Activated CD4-positive, CD25-positive, alpha-beta regulatory T cell (primary cell): ENCODE data around the gene PRRC2A.
"Not testable (repeated sequence)": the region's sequence is repeated elsewhere in the genome, so short reads cannot be mapped to it uniquely, and the experiment has no call there.

Source experiments
- DNase-seq, 4 experiments: peaks; one replicate each; lab custom pipeline; 2025; lab: John Stamatoyannopoulos, UW

The PRRC2A gene

DNA sequence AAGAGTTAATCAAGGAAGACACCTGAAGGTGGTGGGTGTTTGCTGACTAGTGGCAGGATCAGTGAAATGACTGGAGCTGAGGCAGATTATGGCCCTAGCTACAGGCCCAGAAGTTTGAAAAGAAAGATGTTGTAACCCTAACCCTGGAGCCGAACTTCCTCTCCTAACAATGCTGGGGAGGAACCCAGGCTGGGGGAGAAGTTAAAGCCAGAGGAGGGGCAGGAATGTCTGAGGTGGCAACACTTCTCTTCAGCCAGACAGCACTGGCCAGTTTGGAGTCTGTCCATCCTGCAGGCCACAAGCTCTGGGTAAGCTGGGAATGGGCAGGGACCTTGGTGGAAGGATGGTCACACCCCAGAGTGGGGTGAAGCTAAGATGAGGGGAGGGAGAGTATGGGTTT is 34.5 kb upstream of the PRRC2A start, which contains the start of gene LST1:
LST1 (plus strand) TSS at position 270 of the 400 bp plus-strand sequence. CDS start 1,023 bp downstream, outside the sequence.
- DNase-seq, result no peak

DNA sequence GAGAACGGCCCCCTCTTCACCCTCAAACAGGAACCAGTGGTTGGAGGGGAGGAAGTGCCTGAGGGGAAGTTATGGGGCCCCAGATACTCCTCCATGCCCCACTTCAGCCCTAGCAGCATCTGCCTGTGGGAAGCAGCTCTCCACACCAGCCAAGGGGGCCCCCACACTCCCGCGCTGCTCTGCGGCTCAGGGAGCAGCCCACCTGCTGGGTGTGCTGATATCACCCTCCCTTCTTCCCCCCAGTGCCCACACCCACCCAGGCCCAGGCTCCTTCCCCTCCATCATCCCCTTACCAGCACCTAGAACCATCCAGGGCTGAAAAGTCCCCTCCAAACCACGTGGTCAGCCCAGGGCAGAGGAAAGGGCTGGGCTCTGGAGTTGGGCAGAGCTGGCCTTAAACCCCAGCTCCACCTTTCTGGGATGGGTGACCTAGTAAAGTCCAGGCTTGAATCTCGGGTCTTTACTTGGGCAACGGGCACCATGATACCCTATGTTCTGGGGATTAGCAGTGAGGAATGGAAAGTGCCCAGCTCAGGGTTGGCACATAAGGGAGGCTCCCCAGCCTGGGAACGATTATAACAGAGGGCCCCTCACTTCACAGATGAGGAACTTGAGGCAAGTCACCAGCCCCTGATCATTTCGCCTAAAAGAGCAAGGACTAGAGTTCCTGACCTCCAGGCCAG is 33.8 kb upstream of the PRRC2A start:
- DNase-seq, result peak in 1 of 4 experiments; percentile 8

DNA sequence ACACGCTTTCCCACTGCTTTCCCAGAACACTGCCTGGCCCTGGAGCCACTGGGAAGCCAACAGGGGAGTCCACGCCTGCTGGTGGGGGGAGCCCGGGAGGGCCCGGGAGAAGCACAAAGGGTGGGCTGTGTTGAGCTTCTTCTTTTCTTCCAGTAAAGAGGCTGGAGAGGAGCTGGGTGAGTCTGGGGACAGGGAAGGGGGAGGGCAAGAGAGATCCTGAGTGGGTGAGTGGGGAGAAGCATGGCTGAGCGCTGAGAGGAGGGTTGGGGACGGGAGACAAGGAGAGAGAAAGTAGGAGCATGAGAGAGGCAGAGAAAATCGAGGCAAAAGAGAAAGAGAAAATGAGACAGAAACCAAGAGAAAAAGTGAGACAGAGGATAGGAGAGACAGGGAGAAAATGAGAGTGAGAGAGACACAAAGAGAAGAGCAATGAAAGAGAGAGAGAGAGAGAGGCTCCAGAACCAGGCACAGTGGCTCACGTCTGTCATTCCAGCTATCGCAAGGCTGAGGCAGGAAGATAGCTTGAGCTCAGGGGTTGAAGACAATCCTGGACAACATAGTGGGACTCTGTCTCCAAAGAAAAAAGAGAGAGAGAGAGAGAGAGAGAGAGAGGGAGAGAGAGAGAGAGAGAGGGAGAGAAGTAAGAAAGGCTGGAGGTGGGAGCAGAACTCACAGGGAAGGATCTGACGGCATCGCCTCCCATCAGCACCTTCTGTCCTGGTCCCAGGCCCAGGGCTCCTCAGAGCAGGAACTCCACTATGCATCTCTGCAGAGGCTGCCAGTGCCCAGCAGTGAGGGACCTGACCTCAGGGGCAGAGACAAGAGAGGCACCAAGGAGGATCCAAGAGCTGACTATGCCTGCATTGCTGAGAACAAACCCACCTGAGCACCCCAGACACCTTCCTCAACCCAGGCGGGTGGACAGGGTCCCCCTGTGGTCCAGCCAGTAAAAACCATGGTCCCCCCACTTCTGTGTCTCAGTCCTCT is 32.4 kb upstream of the PRRC2A start:
- no peak for DNase-seq

DNA sequence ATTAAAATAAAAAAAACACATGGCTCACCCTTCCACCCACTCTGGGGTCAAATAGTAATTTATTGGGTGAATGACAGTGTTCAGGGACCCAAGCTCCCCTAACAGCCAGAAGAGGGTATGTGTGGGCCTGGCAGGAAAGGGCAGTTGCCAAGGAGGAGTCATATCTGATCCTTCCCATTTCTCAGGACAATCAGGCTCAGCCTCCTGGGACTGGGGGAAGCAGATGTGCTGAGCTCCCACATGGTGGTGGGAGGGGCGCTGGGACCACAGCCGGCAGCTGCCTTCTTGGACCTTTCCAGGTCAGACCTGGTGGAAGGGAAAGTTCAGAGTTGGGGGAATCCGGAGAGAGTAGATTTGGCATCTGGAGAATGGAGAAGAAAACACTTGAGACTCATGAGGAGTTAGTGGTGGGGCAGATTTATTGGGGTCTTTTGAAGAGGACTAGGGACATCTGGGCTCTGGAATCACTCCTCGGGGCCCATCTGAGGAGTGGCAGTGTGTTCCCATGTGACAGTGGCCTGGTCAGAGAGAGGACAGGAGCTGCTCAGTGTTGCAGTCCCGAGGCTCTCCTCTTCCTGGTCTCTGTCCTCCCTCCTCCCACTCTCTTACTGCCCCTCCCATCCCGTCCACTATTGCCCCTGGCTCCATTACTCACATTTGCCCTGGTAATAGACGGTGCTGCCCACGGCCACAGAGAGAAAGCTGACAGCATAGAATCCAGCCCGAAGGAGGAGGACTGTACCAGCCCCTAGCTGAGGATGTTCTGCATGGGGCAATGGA is 31.5 kb upstream of the PRRC2A start:
- no peak for DNase-seq

DNA sequence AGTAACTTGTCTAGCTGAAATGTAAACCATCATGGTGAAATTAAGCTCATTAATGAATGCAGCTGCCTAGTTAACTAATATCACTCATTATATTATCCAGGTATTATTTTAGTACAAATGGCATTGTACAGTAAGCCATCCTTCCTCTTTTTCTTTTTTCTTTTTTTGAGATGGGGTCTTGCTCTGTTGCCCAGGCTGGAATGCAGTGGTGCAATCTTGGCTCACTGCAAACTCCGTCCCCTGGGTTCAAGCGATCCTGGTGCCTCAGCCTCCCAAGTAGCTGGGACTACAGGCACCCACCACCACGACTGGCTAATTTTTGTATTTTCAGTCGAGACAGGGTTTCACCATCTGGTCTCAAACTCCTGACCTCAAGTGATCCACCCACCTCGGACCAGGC is 29.8 kb upstream of the PRRC2A start:
- DNase-seq, result not testable (repeated sequence)

DNA sequence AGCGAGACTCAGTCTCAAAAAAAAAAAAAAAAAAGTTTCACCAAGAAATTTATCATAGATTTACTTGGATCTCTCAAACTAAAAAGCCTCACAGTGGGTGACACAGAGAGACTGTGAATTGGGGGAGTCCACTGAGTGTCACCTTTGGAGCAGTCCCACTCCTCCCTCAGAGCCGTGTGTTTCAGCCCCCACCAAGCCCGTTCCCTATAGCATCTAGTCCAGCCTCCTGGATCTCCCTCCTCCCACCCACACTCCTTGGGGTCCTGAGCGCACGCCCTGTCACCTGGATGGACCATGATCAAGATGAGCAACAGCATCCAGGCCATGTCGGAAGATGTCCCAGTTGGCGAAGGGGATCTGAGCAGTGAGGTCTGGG is 28.1 kb upstream of the PRRC2A start:
- DNase-seq, result no peak

DNA sequence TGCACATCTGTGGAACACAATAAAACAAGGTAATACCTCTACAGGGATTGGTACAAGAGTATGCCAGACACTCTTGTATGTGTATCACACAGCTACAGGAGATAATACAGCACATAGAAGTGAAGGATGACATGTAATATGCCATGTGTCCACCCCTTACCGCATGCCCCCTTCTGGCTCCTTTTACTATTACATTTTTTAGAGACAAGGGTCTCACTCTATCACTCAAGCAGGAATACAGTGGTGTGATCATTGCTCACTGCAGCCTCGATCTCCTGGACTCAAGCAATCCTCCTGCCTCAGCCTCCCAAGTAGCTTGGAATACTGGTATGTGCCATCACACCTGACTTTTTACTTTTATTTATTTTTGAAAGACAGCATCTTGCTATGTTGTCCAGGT is 23.5 kb upstream of the PRRC2A start:
- no peak for DNase-seq

DNA sequence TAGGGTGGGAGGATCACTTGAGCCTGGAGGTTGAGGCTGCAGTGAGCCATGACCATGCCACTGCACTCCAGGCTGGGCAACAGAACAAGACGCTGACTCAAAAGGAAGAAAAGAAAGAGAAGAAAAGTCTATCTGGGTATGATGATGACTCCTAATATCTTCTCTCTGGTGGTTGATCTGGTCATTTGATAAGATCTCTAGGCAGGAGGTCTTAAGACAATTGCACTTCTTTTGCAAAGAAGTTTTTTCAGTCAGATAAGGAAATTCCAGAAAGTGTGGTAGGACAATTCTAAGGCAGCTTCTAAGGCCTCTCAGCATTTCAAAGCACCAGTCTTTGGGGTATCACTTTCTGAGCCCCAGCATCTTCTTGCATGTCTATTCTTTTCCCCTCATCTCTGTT is 13.2 kb upstream of the PRRC2A start:
- DNase-seq, result no peak

DNA sequence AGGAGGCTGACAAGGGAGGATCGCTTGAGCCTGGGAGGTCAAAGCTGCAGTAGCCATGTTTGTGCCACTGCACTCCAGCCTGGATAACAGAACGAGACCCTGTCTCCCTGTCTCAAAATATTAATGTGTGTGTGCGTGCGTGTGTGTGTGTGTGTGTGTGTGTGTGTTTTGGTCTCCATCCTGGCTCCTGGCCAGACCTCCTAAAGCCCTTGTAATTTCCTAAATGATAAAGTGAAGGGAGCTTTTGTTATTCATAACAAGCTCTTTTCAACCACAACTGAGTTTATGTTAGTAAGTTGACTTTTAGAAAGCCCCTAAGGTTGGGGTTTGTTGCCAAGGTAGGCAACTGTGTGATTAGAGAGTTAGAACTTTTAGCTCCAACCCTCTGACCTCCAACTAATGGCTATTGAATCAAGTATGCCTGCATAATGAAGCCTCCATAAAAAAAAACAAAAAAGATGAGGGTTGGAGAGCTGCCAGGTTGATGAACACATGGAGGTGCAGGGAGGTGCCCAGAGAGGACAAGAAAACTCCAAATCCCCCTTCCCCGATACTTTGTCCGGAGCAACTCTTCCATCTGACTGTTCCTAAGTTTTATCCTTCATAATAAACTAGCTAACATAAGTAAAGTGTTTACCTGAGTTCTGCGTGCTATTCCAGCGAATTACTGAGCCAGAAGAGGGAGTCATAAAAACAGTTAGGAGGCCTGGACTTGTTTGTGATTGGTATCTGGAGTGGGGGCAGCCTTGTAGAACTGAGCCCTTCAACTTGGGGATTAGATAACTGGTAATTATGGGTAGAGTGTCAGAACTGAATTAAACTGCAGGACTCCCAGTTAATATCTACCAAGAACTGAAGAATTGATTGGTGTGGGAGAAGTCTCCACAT is 10.8 kb upstream of the PRRC2A start:
- no peak for DNase-seq

DNA sequence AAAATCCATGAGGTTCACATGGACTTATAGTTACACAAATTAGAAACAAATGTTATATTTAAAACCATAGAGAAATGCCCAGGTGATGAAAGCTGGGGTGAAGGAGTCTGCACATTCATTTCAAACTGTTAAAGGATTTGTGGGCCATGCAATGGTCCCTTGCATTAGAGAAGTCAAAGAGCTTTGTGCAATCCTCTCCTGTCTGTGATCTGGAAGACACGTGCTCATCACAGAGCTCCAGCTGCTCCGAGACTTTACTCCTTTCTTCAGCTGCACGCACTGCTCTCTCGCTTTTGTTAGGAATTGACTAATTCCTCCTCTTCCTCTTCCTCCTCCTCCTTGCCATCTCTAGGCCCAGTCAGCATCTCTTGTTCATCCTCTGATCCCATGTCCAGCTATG is 9.5 kb upstream of the PRRC2A start:
- no peak for DNase-seq

DNA sequence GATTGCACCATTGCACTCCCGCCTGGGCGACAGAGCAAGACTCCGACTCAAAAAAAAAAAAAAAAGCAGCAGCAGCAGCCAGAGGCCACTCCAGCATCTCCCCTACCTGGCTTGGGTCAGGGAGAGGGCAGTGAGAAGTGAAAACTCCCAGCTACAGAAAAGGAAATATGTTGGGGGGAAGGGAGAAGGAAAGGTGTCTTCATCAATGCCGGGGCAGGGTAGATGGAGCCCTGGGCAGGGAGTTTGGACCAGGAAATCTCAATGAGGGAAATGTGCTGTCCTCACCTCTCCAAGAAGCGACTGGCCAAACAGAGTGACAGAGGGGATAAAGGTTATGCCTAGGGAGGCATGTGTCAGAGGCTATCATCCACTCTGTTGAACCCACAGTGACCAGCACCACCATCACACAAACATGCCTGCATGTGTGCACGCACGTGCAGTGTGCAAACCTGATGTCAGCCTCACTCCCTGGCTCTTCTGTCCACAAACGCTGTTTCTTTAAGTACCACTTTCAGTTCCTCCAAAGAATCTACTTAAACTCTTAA is 6.4 kb upstream of the PRRC2A start:
- no peak for DNase-seq

DNA sequence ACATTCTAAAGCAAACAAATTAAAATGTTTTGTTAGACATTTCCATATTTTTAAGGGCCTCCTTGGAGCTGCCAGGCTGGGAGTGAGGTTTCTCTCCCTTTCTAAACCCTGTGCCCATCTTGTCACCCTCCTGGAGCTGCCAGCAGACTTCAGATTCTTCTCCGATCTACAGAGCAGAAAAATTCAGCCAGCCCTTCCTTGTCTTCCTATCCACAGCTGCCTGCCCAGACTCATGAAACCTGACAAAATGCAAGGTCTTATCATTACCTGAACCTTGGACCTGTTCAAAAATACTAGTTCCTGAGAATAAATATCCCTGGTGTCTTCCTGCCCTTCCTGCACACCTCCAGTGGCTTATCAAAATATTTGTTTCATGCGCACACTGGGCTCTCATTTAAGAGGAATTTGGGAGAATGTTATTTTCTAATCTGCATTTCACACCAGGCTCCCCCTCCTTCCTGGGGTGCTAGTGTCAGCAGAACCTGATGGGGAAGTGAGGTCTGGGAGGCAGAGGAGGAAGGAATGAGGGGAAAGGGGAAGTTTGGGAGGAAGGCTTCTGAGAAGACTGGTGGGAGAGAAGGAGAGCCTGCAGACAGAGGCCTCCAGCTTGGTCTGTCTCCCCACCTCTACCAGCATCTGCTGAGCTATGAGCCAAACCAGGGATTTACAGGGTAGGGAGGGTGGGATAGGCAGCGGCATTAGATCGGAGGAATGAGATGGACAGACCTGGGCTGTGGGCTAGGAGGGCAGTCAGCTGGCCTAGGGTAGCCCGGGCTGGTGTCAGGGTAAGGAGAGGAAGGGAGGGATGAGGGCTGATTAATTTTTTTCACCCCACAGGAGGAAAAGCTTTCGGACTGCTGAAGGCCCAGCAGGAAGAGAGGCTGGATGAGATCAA is 5.6 kb upstream of the PRRC2A start, which contains the start of gene AIF1:
AIF1 (plus strand) TSS at position 551 of the 895 bp plus-strand sequence; CDS start at position 647, 96 bp downstream.
- DNase-seq, result no peak

DNA sequence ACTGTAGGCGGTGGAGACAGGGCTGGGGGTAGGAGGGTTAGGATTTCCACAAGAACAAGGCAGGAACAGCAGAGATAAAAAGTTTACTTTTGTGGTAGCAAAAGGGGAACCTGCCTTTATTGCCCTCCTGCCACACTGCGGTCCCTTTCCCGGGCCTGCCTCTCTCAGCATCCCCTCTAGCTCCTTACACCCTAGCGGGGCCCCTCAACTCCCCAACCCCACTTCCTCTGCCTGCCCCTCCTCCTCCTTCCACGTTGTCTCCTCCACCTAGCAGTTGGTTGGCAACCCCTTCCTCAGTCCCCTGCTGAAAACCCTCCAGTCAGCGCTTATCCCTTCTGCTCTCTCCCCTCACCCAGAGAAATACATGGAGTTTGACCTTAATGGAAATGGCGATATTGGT is 4.8 kb upstream of the PRRC2A start:
- DNase-seq, result no peak

DNA sequence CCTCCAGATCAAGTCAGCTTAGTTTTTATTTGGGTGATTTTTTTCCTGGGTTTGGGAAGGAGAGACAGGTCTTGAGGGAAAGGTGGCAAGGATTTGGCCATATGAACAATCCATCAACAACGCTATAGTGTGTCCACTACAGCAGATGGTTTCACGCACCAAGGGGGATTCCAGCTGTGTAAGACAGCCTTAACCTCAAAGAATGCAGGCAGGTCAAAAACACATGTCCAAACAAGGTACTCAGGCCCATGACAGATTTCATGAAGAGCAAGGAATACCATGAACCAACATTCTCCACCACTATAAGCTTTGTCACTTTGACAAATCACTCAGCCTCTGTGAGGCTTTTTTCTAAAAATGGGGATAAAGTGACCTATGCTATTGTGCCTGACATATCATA is 3.5 kb upstream of the PRRC2A start:
- DNase-seq, result no peak

DNA sequence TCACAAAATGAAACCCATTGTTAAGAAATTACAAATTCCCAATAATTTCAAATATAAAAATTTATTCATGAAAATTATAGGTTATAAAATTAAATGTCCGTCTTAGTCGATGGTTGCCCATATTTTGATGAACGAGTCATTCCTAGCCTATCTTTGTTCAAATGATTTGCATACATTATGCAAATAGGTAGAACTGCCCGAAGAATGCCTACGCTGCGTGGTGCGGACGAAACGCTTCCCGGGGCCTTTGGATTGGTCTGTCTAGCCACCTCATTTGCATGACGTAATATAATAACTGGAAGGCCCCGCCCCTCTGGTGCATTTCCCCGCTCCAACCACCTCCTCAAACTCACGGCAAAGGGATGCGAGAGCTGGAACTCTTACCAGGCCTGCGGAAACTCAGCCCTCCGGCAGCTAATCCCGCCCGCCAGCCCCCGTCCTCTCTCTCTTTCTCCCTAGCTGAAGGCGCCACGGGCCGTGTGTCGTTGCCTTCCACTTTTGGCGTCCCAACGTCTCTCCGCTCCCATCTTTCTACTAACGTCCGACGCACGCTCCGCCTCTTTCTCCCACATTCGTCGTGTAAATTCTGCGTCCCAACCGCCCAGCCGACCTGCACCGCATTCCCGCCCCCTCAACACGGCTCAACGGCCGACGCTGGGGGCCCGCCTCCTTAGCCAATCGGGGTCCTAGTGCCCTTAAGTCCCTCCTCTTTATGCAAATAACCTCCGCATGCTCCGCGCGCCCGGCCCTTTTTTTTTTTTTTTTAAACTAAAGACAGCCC is 520 bp upstream of the PRRC2A start:
- DNase-seq, result peak; percentile 91 to 99 (median 99)

DNA sequence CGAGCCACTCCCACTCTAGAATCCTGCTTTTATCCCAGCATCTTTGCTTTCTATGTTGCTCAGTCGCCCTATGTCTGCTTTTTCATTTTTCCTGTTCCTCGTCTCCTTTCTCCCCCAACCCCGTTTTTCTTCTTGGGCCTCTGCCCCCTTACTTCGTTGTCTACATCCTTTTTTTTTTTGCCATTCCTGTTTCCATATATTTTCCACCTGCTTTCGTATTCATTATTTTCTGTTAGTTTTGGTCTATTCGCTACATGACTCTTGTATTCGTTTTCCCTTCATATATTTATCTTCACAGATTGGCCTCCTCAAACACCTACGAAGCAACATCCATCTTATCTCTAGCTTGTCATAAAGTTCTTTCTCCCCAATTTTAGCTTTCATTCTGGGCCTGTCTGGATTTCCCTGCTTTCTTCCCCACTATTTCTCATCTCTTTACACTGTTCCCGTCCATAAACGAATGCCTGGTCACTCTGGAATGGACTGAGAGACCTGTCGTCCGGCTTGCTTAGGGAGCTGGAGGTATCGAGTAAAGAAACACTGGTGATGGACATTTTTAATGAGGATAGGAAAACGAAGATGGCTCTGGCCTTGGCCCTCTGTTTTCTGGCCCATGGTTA is 915 bp downstream of the PRRC2A start:
- DNase-seq, result no peak

DNA sequence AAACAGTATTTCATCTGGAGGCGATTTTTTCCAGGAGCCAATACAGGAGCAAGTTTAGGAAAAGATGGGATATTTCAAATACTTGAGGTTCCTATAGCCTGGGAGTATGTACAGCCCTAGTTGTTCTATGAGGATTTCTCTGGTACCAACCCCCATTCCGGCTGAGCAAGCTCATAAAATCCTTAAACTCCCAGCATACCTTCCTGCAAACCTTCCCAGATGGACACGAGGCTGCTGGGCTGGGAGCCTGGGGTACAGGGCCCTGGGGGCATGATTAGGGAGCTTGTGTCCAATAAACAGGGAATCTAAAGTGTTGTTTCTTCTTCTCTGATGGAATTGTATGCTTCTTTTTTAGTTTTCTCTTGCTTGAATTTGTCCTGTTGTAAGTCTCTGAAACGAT is 1.5 kb downstream of the PRRC2A start:
- DNase-seq, result no peak

DNA sequence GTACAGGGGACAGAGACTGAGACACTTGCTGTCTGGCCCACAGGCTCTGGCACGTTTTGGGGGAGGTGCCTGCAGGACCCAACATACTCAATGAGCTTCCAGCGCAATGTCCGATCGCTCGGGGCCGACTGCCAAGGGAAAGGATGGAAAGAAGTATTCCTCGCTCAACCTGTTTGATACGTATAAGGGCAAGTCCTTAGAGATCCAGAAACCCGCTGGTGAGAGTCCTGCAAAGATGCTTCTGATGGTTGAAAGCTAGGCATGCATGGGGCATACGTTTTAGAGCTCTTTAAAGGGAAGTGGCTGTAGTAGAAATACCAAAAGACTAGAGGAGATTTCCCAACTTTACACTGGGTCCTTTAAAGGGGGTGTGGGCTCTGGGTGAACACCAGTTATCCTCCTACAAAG is 2.2 kb downstream of the PRRC2A start:
- no peak for DNase-seq

DNA sequence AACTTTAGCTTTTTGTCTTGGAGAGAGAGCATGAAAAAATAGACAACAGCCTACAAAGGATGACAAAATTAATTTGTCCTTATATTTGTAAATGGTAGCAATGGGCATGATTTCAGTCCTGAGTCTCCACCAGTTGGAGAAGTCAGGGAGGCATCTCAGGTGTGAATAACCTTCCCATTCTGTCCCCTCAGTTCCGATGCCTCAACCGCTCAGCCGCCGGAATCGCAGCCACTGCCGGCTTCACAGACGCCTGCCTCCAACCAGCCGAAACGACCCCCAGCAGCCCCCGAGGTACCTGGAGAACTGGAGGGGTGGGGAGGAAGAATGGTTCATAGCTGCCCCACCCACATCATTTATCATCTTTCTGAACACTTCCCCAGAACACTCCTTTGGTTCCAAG is 3.6 kb downstream of the PRRC2A start:
- DNase-seq, result no peak
